Body of pancreas (tissue), 4 donors: Measurements from ENCODE around the gene PPFIA1. TPM values are rescaled to one million over a fixed set of nuclear protein-coding genes. Genes with fewer than 3 reads are reported as not detected.

ENCODE experiments used
- ATAC-seq: fragments of 150-250 bp; one replicate; pipeline ENCODE4 v1.9.1; 2016
- DNase-seq, 4 donors: peaks; one replicate each; pipeline ENCODE4 v3.0.0-alpha.2; 2019
- H3K27ac ChIP-seq, 4 donors: fragments of 200-600 bp; sonication (generic); 1 replicate in 3 of 4; 2 replicates in 1 of 4; pipeline versions ENCODE4 v1.5.1 to v1.6.1; 2016 to 2019; ENCODE audit warnings: mild to moderate bottlenecking in 1 of 4, mixed read lengths in 1 of 4, moderate library complexity in 1 of 4
- H3K27me3 ChIP-seq, 2 donors: fragments of 200-600 bp; sonication (generic); one replicate each; pipeline ENCODE4 v1.6.0; 2016; ENCODE audit warnings: mild to moderate bottlenecking in 1 of 2
- H3K36me3 ChIP-seq, 2 donors: fragments of 200-600 bp; sonication (generic); replicated peaks in 1 of 2; 2 replicates each; pipeline ENCODE4 v1.5.1; 2016; ENCODE audit warnings: low read depth in 2 of 2; ENCODE audit not compliant: insufficient read depth in 1 of 2
- H3K4me1 ChIP-seq: fragments of 200-600 bp; sonication (generic); one replicate; pipeline ENCODE4 v1.6.0; 2016
- H3K4me3 ChIP-seq, 2 donors: fragments of 200-600 bp; sonication (generic); 1 replicate in 1 of 2; 2 replicates in 1 of 2; pipeline ENCODE4 v1.5.1; 2016 to 2019
- H3K9me3 ChIP-seq, 3 donors: fragments of 200-600 bp; sonication (generic); 1 replicate in 2 of 3; 2 replicates in 1 of 3; pipeline ENCODE4 v1.5.1; 2016
- POLR2A ChIP-seq, 3 donors: fragments of 450-650 bp; IDR thresholded peaks; one replicate each; pipeline ENCODE4 v1.6.1; 2016; ENCODE audit warnings: antibody characterized with exemption in 3 of 3, mild to moderate bottlenecking in 2 of 3
- WGBS, 2 donors: methylation state at CpG; one replicate each; pipeline ENCODE4 v1.1.5; 2017; 5-methylcytosine and 5-hydroxymethylcytosine counted together
- intact Hi-C: fragments of 100-400 bp; cut with DNase I; formaldehyde crosslinking; loops from one replicate; pipeline ENCODE4 v1.15.1; 2023
- total RNA-seq, 2 donors: library from RNA; depleted of rRNA; stranded (reverse); fragments of >200 nt; gene quantifications; one replicate each; pipeline ENCODE4 v1.1.0, GENCODE V29; 2016
- TF ChIP-seq, protein P1 (sequence below), 7 experiments: fragments of 450-650 bp in 4 of 7; fragments of 200-600 bp in 3 of 7; sonication (generic) in 3 of 7; IDR thresholded peaks; one replicate each; pipeline ENCODE4 v1.5.1; 2016 to 2019; ENCODE audit warnings: antibody characterized with exemption in 7 of 7

PPFIA1 gene
- total RNA-seq, 2 donors from 2014 or later, result 22.1 to 29.3 TPM

DNA sequence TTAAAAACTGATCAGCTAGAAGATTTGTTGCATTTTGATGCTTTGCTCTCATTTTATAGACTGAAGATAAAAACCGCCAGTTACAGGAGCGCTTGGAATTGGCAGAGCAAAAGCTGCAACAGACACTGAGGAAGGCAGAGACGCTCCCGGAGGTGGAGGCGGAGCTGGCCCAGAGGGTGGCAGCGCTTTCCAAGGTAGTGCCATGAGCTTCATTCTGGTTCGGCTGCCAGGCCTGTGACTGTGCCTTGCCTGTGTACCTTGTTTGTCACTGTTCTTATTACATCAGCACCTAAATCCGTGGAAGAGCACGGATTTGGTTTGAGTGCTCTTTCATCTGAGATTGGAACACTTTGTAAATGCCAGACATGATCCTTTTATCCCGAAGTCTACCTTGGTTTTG lies 61.4 kb downstream of the PPFIA1 start:
- TF ChIP-seq, protein P1, sequence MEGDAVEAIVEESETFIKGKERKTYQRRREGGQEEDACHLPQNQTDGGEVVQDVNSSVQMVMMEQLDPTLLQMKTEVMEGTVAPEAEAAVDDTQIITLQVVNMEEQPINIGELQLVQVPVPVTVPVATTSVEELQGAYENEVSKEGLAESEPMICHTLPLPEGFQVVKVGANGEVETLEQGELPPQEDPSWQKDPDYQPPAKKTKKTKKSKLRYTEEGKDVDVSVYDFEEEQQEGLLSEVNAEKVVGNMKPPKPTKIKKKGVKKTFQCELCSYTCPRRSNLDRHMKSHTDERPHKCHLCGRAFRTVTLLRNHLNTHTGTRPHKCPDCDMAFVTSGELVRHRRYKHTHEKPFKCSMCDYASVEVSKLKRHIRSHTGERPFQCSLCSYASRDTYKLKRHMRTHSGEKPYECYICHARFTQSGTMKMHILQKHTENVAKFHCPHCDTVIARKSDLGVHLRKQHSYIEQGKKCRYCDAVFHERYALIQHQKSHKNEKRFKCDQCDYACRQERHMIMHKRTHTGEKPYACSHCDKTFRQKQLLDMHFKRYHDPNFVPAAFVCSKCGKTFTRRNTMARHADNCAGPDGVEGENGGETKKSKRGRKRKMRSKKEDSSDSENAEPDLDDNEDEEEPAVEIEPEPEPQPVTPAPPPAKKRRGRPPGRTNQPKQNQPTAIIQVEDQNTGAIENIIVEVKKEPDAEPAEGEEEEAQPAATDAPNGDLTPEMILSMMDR (IDR thresholded peaks at IDR 0.05), result no peak
- Histone ChIP-seq H3K9me3 (no peaks in the 10 kb centered on the region), H3K27me3 (no peaks in the 10 kb centered on the region), H3K4me1 (no peaks in the 10 kb centered on the region), H3K27ac (no peak overlapping the region), H3K36me3 (peaks cover 12 to 51% of the 10 kb centered on the region in 2 donors), H3K4me3 (no peak overlapping the region)
- 82 to 87% methylated on average over 10 of the region's 10 CpGs for WGBS, 2 donors
- DNase-seq, result no peak
- ATAC-seq, result no peak
- intact Hi-C loops, result no loop called here

DNA sequence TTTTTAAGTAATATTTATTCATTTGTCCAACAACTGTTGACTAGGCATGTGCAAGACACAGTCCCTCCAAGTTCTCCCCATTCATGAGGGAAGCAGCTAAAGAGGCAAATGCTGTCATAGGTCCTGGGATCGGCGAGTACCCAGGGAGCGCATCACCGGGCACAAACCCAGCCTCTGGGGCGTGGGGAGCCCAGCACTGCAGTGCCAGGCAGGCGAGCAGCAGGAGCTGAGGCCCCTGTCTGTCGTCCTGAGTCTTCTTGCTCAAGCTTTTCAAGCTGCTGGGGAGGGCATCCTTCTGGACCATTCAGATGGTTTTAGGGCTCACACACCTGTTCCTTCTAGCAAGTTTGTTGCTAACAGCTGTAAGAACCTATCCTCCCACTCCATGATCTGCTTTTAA lies 62.1 kb downstream of the PPFIA1 start:
- intact Hi-C loops, result no loop called here
- peaks cover 12 to 52% of the 10 kb centered on the region in 2 donors for H3K36me3 ChIP-seq

DNA sequence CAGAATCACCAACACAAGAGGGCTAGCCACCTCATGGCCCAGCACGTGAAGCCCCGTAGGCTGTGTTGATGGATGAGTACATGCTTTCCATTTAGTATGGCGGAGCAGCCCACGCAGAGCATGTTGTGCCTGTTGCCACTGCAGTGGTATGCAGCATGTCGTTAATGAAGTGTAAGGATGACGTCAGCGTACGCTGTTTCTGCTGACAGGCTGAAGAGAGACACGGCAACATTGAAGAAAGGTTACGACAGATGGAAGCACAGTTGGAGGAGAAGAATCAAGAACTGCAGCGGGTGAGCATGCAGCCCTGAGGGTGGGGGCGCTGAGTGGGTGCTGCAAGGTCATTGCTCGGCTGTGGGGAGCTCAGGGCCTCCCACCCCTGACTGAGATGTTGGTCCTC lies 62.8 kb downstream of the PPFIA1 start:
- TF ChIP-seq POLR2A (IDR thresholded peaks at IDR 0.05), result no peak
- TF ChIP-seq, protein P1 (IDR thresholded peaks at IDR 0.05), result no peak
- Histone ChIP-seq H3K9me3 (no peaks in the 10 kb centered on the region), H3K36me3 (peaks cover 12 to 50% of the 10 kb centered on the region in 2 donors), H3K4me1 (no peaks in the 10 kb centered on the region), H3K4me3 (no peak overlapping the region), H3K27me3 (no peaks in the 10 kb centered on the region), H3K27ac (no peak overlapping the region)
- 90 to 92% methylated on average over 13 of the region's 13 CpGs for WGBS, 2 donors
- ATAC-seq, result no peak
- no peak for DNase-seq
- intact Hi-C loops, result no loop called here

More for the DNA sequence above, 62.1 kb downstream of the PPFIA1 start:
- TF ChIP-seq, protein P1 (IDR thresholded peaks at IDR 0.05), result no peak
- no peak for TF ChIP-seq POLR2A (IDR thresholded peaks at IDR 0.05)
- no peaks in the 10 kb centered on the region for H3K4me1 ChIP-seq
- no peaks in the 10 kb centered on the region for H3K9me3 ChIP-seq
- ATAC-seq (no peak), DNase-seq (no peak)
- H3K27ac ChIP-seq, result no peak overlapping the region
- 89 to 100% methylated on average over 4 to 7 of the region's 7 CpGs for WGBS, 2 donors
- H3K4me3 ChIP-seq, result no peak overlapping the region
- H3K27me3 ChIP-seq, result no peaks in the 10 kb centered on the region

DNA sequence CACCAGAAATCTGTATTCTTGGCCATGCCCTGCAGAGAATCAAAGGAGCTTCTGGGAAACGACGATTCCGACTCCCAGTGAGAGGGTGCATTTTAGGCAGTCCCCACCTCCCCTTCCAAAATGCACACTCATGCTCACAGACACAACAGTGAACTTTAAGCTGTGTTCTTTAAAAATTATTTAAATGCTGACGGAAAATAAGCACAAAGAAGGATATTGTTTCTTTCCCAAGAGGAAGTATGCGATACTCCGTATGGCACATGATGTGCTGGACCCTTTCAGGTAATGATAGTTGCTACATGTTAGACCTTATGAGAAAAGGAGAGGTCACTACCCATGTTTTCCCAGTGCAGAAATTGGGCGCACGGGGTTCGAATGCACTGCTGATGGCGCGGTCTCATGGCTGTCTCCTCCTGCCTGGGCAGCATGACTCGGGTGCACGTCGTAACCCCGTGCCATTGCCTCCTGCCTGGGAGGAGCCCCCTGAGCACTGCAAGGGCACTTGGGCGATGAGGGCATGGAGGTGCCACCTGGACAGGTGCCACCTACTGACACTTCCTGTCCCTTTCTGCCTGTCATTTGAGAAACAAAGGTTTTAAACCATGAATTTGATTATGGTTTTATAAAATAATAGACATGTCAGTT lies 64.0 kb downstream of the PPFIA1 start:
- H3K27ac ChIP-seq, result no peak overlapping the region
- no peak for DNase-seq
- no peak overlapping the region for H3K4me3 ChIP-seq
- no peak for ATAC-seq
- peaks cover 12 to 53% of the 10 kb centered on the region in 2 donors for H3K36me3 ChIP-seq
- intact Hi-C loops, result no loop called here
- no peaks in the 10 kb centered on the region for H3K9me3 ChIP-seq
- TF ChIP-seq POLR2A (IDR thresholded peaks at IDR 0.05), result no peak
- TF ChIP-seq, protein P1 (IDR thresholded peaks at IDR 0.05), result no peak
- H3K4me1 ChIP-seq, result no peaks in the 10 kb centered on the region
- no peaks in the 10 kb centered on the region for H3K27me3 ChIP-seq
- 95% methylated on average over 16 of the region's 16 CpGs for WGBS, 2 donors

DNA sequence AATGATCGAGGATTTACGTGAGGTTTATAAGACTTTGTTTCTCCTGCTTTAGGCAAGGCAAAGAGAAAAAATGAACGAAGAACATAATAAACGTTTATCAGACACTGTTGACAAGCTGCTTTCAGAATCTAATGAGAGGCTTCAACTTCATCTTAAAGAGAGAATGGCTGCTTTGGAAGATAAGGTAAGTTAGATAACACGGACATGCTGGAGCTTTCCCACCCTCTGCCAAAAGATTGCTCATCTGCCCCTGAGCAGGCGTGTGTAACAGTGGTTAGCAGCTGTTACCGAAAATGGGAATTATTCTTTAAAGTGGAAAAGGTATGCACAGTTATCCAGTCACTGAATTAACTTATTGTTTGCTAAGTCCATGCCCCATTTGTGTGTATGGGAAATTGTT lies 65.0 kb downstream of the PPFIA1 start:
- peaks cover 12 to 54% of the 10 kb centered on the region in 2 donors for H3K36me3 ChIP-seq
- H3K4me3 ChIP-seq, result no peak overlapping the region
- no peaks in the 10 kb centered on the region for H3K9me3 ChIP-seq
- WGBS, 2 donors, result 84 to 89% methylated on average over 7 of the region's 7 CpGs
- intact Hi-C loops, result no loop called here
- no peaks in the 10 kb centered on the region for H3K27me3 ChIP-seq
- no peak for DNase-seq
- no peak overlapping the region for H3K27ac ChIP-seq
- H3K4me1 ChIP-seq, result no peaks in the 10 kb centered on the region
- no peak for TF ChIP-seq POLR2A (IDR thresholded peaks at IDR 0.05)
- TF ChIP-seq, protein P1 (IDR thresholded peaks at IDR 0.05), result no peak
- ATAC-seq, result no peak
